Effector memory CD4-positive, alpha-beta T cell (primary cell): ENCODE measurements around the gene H3-3A.

Experiments used
- DNase-seq, 3 donors: peaks; one replicate each; pipeline ENCODE4 v3.0.0-alpha.2; 2020
- H3K27ac ChIP-seq: 2 replicates; pipeline ENCODE4 v1.7.0; 2013; ENCODE audit warnings: mild to moderate bottlenecking, low read length, moderate library complexity; ENCODE audit not compliant: insufficient read depth, poor library complexity, severe bottlenecking
- H3K27me3 ChIP-seq: replicated peaks from 2 replicates; pipeline ENCODE4 v1.7.0; 2013; ENCODE audit warnings: mild to moderate bottlenecking, low read length; ENCODE audit not compliant: insufficient read depth, control insufficient read depth, poor library complexity, severe bottlenecking
- H3K36me3 ChIP-seq: 2 replicates; pipeline ENCODE4 v1.7.0; 2013; ENCODE audit warnings: mild to moderate bottlenecking, low read length, moderate library complexity; ENCODE audit not compliant: control insufficient read depth, insufficient read depth
- H3K4me1 ChIP-seq: 2 replicates; pipeline ENCODE4 v1.7.0; 2013; ENCODE audit warnings: low read length, mild to moderate bottlenecking; ENCODE audit not compliant: control insufficient read depth, insufficient read depth, poor library complexity, severe bottlenecking
- H3K4me3 ChIP-seq: 2 replicates; pipeline ENCODE4 v1.7.0; 2013; ENCODE audit warnings: low read length, low read depth, mild to moderate bottlenecking; ENCODE audit not compliant: insufficient read depth, poor library complexity, severe bottlenecking
- H3K9me3 ChIP-seq: 2 replicates; pipeline ENCODE4 v1.7.0; 2013; ENCODE audit warnings: mild to moderate bottlenecking, low read length, moderate library complexity; ENCODE audit not compliant: control insufficient read depth

H3-3A gene

DNA sequence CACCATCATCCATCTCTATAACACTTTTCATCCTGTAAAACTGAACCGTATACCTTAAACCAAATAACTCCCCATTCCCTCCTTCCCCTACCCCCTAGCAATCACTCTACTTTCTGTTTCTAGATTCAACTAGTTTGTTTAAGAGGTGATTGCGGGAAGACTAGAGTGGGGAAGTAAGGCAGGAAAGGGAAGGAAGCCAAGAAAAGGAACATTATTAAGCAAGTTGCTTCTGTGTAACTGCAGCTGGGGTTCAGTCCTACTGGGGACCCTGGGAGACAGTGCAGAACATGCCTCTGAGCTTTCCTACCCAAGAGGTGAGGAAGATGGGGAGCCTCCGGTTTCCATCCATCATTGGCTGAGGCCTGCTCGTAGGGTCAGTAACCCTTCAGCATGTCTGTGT is 28.9 kb upstream of the H3-3A start:
- Histone ChIP-seq H3K4me3 (no peak overlapping the region), H3K36me3 (no peaks in the 10 kb centered on the region)
- no peak for DNase-seq

DNA sequence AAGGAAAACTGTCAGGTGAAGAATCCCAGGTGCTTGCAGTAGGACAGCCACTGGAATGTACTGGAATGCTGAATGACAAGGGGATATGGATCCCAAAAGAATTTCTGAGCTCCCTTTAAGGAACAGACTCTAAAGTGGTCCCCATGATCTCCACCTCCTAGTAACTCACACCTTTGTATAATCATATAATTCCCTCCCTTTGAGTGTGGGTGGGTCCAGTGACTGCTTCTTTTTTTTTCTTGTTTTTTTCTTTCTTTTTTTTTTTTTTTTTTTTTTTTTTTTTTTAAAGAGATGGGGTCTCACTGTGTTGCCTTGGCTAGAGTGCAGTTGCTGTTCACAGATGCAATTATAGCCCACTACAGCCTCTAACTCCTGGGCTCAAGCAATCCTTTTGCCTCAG is 28.5 kb upstream of the H3-3A start:
- H3K9me3 ChIP-seq, result no peaks in the 10 kb centered on the region
- no peak overlapping the region for H3K4me3 ChIP-seq
- H3K27me3 ChIP-seq, result no peaks in the 10 kb centered on the region
- no peak for DNase-seq
- H3K36me3 ChIP-seq, result no peaks in the 10 kb centered on the region
- no peaks in the 10 kb centered on the region for H3K4me1 ChIP-seq
- H3K27ac ChIP-seq, result no peak overlapping the region

More for the DNA sequence above, 28.9 kb upstream of the H3-3A start:
- no peaks in the 10 kb centered on the region for H3K9me3 ChIP-seq
- no peak overlapping the region for H3K27ac ChIP-seq
- no peaks in the 10 kb centered on the region for H3K27me3 ChIP-seq
- no peaks in the 10 kb centered on the region for H3K4me1 ChIP-seq

DNA sequence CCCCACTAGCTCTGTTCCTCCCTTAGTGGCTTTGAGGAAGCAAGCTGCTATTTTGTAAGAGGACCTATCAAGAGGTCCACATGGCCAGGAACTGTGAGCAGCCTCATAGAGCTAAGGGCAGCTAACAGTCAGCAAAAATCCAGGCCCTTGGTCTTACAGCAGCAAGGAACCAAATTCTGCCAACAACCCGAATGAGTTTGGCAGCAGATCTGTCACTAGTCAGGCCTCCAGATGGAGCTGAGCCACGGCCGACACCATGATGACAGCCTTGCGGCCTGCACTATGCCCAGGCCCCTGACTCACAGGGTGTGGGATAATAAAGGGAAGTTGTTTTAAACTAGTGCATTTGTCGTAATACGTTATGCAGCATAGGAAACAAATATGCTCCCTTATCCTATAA is 28.0 kb upstream of the H3-3A start:
- no peak overlapping the region for H3K27ac ChIP-seq
- H3K9me3 ChIP-seq, result no peaks in the 10 kb centered on the region
- no peaks in the 10 kb centered on the region for H3K36me3 ChIP-seq
- H3K27me3 ChIP-seq, result no peaks in the 10 kb centered on the region
- no peaks in the 10 kb centered on the region for H3K4me1 ChIP-seq
- DNase-seq, result no peak
- no peak overlapping the region for H3K4me3 ChIP-seq

DNA sequence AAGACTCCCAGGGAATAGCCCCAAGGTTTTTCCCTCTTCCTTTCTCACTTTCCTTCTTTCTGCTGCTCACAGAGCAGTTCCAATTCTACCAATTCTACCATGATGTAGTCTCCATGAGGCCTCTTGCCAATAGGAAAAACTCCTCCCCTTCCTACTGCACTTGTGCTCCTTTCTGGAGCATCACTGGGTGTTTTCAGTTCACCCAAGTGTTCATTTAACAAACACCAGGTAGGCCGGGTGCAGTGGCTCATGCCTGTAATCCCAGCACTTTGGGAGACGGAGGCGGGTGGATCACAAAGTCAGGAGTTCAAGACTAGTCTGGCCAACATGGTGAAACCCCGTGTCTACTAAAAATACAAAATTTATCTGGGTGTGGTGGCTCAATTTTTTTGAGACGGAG is 26.6 kb upstream of the H3-3A start:
- no peak overlapping the region for H3K27ac ChIP-seq
- no peaks in the 10 kb centered on the region for H3K4me1 ChIP-seq
- H3K4me3 ChIP-seq, result no peak overlapping the region
- H3K9me3 ChIP-seq, result no peaks in the 10 kb centered on the region
- no peaks in the 10 kb centered on the region for H3K36me3 ChIP-seq
- no peaks in the 10 kb centered on the region for H3K27me3 ChIP-seq
- no peak for DNase-seq

DNA sequence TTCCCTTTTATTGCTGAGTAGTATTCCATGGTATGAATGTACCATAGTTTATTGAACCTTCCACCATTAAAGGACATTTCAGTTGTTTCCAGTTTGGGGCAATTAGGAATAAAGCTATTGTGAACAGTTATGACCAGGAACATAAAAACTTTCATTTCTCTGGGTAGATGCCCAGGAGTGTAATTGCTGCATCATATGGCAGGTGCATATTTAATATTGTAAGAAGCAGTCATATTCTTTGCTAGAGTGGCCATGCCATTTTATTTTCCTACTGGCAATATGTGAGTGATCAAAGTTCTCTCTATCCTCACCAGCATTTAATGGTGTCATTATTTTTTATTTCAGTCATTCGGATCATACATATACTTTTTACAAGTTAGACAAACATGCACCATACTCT is 23.9 kb upstream of the H3-3A start:
- Histone ChIP-seq H3K9me3 (no peaks in the 10 kb centered on the region), H3K27me3 (no peaks in the 10 kb centered on the region), H3K4me1 (no peaks in the 10 kb centered on the region), H3K36me3 (no peaks in the 10 kb centered on the region), H3K4me3 (no peak overlapping the region), H3K27ac (no peak overlapping the region)
- no peak for DNase-seq

DNA sequence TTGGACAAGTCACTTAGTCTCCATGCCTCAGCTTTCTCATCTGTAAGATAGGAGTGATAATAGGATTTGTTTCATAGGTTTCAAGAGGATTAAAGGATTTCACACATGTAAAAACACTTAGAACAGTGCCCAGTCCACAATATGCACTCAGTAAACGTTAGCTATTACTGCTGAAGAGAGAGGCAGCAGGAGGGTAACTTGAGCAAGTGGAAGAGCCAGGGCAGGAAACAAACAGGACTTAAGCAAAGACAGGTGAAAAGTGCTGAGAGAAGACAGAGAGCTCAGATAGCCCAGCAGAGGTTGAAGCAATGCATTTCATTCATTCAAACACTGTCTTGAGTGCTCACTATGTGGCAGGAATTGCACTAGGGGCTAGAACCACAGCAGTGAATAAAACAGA is 21.1 kb upstream of the H3-3A start:
- Histone ChIP-seq H3K27ac (no peak overlapping the region), H3K36me3 (no peaks in the 10 kb centered on the region), H3K4me3 (no peak overlapping the region), H3K9me3 (no peaks in the 10 kb centered on the region), H3K27me3 (no peaks in the 10 kb centered on the region), H3K4me1 (no peaks in the 10 kb centered on the region)
- DNase-seq, result no peak

DNA sequence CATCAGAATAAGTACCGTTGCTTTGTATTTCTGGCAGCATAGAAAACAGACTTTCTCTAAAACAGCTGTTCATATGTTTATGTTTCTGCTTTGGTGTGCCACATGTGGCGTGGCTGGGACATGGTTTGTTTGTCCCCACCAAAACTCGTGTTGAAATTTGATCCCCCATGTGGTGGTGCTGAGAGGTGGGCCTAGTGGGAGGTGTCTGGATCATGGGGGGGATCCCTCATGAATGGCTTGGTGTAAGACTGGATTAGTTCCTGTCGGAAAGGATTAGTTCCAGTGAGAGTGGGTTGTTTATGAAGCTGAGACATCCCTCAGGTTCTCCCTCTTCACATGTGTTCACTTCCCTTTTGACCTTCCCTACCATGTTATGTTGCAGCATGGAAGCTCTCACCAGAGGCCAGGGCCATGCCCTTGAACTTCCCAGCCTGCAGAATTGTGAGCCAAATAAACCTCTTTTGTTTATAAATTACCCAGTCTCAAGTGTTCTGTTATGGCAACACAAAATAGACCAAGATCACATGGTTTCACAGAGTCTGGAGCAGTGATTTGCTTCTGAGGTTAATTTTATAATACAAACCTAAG is 17.9 kb upstream of the H3-3A start:
- Histone ChIP-seq H3K27ac (no peak overlapping the region), H3K27me3 (no peaks in the 10 kb centered on the region), H3K36me3 (no peaks in the 10 kb centered on the region), H3K9me3 (no peaks in the 10 kb centered on the region), H3K4me1 (no peaks in the 10 kb centered on the region), H3K4me3 (no peak overlapping the region)
- DNase-seq, result no peak

DNA sequence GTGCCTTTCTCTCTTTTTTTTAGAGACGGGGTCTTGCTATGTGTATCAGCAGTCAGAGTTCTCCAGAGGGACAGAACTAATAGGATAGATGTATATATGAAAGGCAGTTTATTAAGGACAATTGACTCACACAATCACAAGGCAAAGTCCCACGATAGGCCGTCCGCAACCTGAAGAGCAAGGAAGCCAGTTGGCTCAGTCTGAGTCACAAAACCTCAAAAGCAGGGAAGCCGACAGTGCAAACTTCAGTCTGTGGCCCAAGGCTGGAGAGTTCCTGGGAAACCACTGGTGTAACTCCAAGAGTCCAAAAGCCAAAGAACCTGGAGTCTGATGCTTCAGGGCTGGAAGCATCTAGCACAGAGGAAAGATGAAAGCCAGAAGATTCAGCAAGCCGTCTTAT is 16.3 kb upstream of the H3-3A start:
- Histone ChIP-seq H3K4me3 (no peak overlapping the region), H3K9me3 (no peaks in the 10 kb centered on the region), H3K27me3 (no peaks in the 10 kb centered on the region), H3K4me1 (no peaks in the 10 kb centered on the region), H3K36me3 (no peaks in the 10 kb centered on the region), H3K27ac (no peak overlapping the region)
- DNase-seq, result no peak

DNA sequence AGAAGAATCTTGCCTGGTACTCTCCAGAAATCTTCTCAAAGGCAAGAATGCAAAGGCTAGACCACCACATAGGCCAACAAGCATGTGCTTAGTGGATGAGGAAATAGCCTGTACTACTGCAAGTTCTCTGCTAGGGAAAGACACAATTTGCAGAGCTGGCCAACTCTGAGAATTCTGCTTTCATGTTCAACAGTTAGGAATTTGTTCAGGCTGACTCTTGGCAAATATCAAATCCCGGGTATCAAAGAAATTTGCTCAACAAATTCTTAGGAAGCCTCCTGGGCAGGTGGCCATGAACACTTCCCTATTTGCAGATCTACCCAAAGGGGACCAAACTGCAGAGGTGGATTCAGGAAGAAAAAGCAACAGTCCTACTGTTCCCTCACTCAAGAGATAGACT is 15.0 kb upstream of the H3-3A start:
- Histone ChIP-seq H3K27ac (no peak overlapping the region), H3K36me3 (no peaks in the 10 kb centered on the region), H3K4me1 (no peaks in the 10 kb centered on the region), H3K27me3 (no peaks in the 10 kb centered on the region), H3K4me3 (no peak overlapping the region), H3K9me3 (no peaks in the 10 kb centered on the region)
- DNase-seq, result no peak

DNA sequence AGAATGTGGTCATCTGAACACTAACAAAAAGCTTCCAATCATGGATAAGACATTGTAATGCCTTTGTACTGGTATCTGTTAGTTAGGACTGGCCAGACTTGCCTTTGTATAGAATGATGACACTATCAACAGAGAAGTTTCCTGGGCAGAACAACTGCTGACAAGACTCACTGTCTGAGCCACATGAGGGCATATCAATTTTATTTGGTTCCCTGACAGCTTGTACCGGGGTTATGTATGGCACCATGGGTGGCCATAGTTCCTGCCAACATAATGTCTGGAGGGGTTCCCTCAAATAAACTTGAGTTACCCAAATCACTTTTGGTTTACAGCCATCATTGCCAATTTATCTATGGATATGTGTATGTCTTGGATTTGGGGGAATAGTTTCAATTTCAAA is 13.6 kb upstream of the H3-3A start:
- H3K4me3 ChIP-seq, result no peak overlapping the region
- H3K36me3 ChIP-seq, result no peaks in the 10 kb centered on the region
- H3K27me3 ChIP-seq, result no peaks in the 10 kb centered on the region
- no peak for DNase-seq
- H3K4me1 ChIP-seq, result no peaks in the 10 kb centered on the region
- H3K27ac ChIP-seq, result no peak overlapping the region
- no peaks in the 10 kb centered on the region for H3K9me3 ChIP-seq

DNA sequence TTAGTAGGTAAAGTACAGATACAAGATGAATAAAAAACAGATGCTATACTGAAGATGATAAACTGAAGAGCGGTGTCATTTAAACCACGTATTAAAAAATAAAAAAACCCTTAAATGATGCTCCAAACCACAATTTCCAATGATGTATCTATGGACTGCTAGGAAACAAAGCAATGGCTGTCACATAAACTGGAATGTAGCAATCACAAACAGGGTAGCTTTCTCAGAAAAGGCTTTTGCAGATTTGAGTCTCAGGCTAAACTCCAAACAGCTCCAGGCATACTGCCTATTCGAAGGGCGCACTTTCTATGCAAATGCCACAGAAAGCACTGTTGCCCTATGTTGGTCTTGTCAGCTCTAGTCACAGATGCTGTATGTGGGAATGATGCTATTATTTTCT is 12.4 kb upstream of the H3-3A start:
- no peaks in the 10 kb centered on the region for H3K4me1 ChIP-seq
- no peak overlapping the region for H3K27ac ChIP-seq
- DNase-seq, result no peak
- H3K4me3 ChIP-seq, result no peak overlapping the region
- H3K9me3 ChIP-seq, result no peaks in the 10 kb centered on the region
- H3K27me3 ChIP-seq, result no peaks in the 10 kb centered on the region
- no peaks in the 10 kb centered on the region for H3K36me3 ChIP-seq
